Liver (tissue), 9 donors: ENCODE data around the gene STRA8. TPM values are rescaled to one million over a fixed set of nuclear protein-coding genes. Genes with fewer than 3 reads are reported as not detected.
A peak's percentile ranks its signal among the peaks of the same experiment; 100 is the strongest.

Experiments used
- DNase-seq: peaks from one replicate; pipeline ENCODE4 v3.0.0-alpha.2; 2017; ENCODE audit warnings: low spot score
- H3K27ac ChIP-seq, 2 donors: one replicate each; pipeline ENCODE4 v1.7.0; 2013; ENCODE audit warnings: inconsistent platforms in 2 of 2, low read length in 2 of 2, control low read depth in 1 of 2, low read depth in 1 of 2, mild to moderate bottlenecking in 1 of 2
- H3K27me3 ChIP-seq, 4 donors: one replicate each; pipeline versions ENCODE4 v1.6.1 to v1.7.0; 2013; ENCODE audit warnings: low read length in 3 of 4, inconsistent platforms in 1 of 4, mild to moderate bottlenecking in 1 of 4, moderate library complexity in 1 of 4; ENCODE audit not compliant: control insufficient read depth in 4 of 4, insufficient read depth in 4 of 4
- H3K36me3 ChIP-seq, 4 donors: one replicate each; pipeline versions ENCODE4 v1.6.1 to v1.7.0; 2013; ENCODE audit warnings: low read length in 3 of 4, mild to moderate bottlenecking in 3 of 4, low read depth in 1 of 4, moderate library complexity in 1 of 4; ENCODE audit not compliant: control insufficient read depth in 4 of 4, insufficient read depth in 3 of 4
- H3K4me1 ChIP-seq, 4 donors: one replicate each; pipeline versions ENCODE4 v1.6.1 to v1.7.0; 2013; ENCODE audit warnings: low read length in 3 of 4, mild to moderate bottlenecking in 3 of 4, moderate library complexity in 1 of 4; ENCODE audit not compliant: control insufficient read depth in 4 of 4, insufficient read depth in 4 of 4
- H3K4me3 ChIP-seq, 3 donors: one replicate each; pipeline versions ENCODE4 v1.6.1 to v1.7.0; 2013; ENCODE audit warnings: low read length in 3 of 3, control low read depth in 1 of 3, low read depth in 1 of 3, mild to moderate bottlenecking in 1 of 3
- H3K9ac ChIP-seq, 2 donors: one replicate each; pipeline ENCODE4 v1.7.0; 2013; ENCODE audit warnings: low read length in 2 of 2, mild to moderate bottlenecking in 2 of 2, moderate library complexity in 2 of 2, control low read depth in 1 of 2, low read depth in 1 of 2
- H3K9me3 ChIP-seq, 4 donors: one replicate each; pipeline versions ENCODE4 v1.6.1 to v1.7.0; 2013; ENCODE audit warnings: low read length in 3 of 4; ENCODE audit not compliant: control insufficient read depth in 4 of 4
- FOXA2 ChIP-seq: IDR thresholded peaks from 2 replicates; pipeline ENCODE4 v1.6.1; 2016; ENCODE audit warnings: antibody characterized with exemption
- GABPA ChIP-seq, 2 donors: IDR thresholded peaks in 1 of 2; conservative IDR thresholded peaks in 1 of 2; 2 replicates each; pipeline ENCODE4 v1.6.1; 2016; ENCODE audit warnings: antibody characterized with exemption in 2 of 2, mild to moderate bottlenecking in 1 of 2, moderate library complexity in 1 of 2
- HNF4A ChIP-seq, 2 donors: conservative IDR thresholded peaks; 2 replicates each; pipeline ENCODE4 v1.6.1; 2016; ENCODE audit warnings: antibody characterized with exemption in 2 of 2, mild to moderate bottlenecking in 2 of 2
- HNF4G ChIP-seq: IDR thresholded peaks from 2 replicates; pipeline ENCODE4 v1.6.1; 2016; ENCODE audit warnings: antibody characterized with exemption
- JUND ChIP-seq, 2 donors: IDR thresholded peaks; 2 replicates each; pipeline ENCODE4 v1.6.1; 2016; ENCODE audit warnings: antibody characterized with exemption in 2 of 2
- MAX ChIP-seq: IDR thresholded peaks from 2 replicates; pipeline ENCODE4 v1.6.1; 2016; ENCODE audit warnings: antibody characterized with exemption
- NR2F2 ChIP-seq: IDR thresholded peaks from 2 replicates; pipeline ENCODE4 v1.6.1; 2016; ENCODE audit warnings: antibody characterized with exemption
- RAD21 ChIP-seq, 2 donors: IDR thresholded peaks; 2 replicates each; pipeline ENCODE4 v1.6.1; 2016; ENCODE audit warnings: antibody characterized with exemption in 2 of 2, mild to moderate bottlenecking in 2 of 2
- TAF1 ChIP-seq: conservative IDR thresholded peaks from 2 replicates; pipeline ENCODE4 v1.6.1; 2016; ENCODE audit warnings: antibody characterized with exemption, mild to moderate bottlenecking
- YY1 ChIP-seq: IDR thresholded peaks from 2 replicates; pipeline ENCODE4 v1.6.1; 2016; ENCODE audit warnings: antibody characterized with exemption, mild to moderate bottlenecking
- WGBS: extraction: QIAGEN DNeasy Blood & Tissue Kit; methylation state at CpG from one replicate; pipeline ENCODE4 v1.1.7; 2013; 5-methylcytosine and 5-hydroxymethylcytosine counted together
- polyA plus RNA-seq, 2 donors: library from polyadenylated mRNA; stranded (reverse) in 1 of 2; unstranded in 1 of 2; fragments of 200-250 nt in 1 of 2; fragments of >200 nt in 1 of 2; fragmentation: Nextera tagmentation in 1 of 2; extraction: Ambion mirVana in 1 of 2; gene quantifications; one replicate each; pipeline versions ENCODE4 v1.2.1 to v1.2.3, GENCODE V29; 2013 to 2015
- total RNA-seq, 2 donors: library from RNA; depleted of rRNA; stranded (reverse); fragments of >200 nt; gene quantifications; one replicate each; pipeline ENCODE4 v1.2.3, GENCODE V29; 2014
- TF ChIP-seq, protein P1 (sequence below): IDR thresholded peaks from 2 replicates; pipeline ENCODE4 v1.6.1; 2016; ENCODE audit warnings: antibody characterized with exemption, mild to moderate bottlenecking
- TF ChIP-seq, protein P2 (sequence below): IDR thresholded peaks from 2 replicates; pipeline ENCODE4 v1.6.1; 2016; ENCODE audit warnings: antibody characterized with exemption
- TF ChIP-seq, protein P3 (sequence below): fragments of 150-350 bp; IDR thresholded peaks from 2 replicates; pipeline ENCODE4 v1.5.1; 2017; ENCODE audit warnings: improper control_type of control experiment, low read depth, low read length; ENCODE audit not compliant: missing input control
- donor health status: healthy.
- donor health status: healthy.
- donor health status: healthy.
- donor health status: healthy.
- donor health status: healthy.

Gene STRA8
- total and polyA plus RNA-seq, 4 donors: 0.14 TPM; not detected in 3

DNA sequence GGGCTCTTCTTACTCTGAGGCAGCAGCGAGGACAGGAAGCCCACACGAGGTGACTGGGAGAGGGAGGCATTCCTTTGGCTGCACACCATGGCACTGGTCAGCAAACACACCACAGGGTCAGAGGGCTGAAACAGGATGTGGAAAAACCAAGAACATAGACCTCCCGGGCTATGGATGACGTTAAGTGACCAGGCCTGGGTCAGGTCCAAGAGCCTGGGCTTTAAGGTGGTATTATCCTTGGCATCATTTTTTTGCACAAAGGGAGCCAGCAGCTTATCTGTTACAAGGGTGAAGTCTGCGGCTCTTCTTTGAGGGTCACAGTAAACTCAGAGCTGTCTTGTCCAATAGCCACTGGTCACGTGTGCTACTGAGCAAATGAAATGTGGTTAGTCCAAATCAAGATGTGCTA is 29.3 kb upstream of the STRA8 start:
- WGBS: 79% methylated on average over 6 of the region's 6 CpGs
- Histone ChIP-seq H3K36me3 (peaks cover 0 to 43% (median 25%) of the 10 kb centered on the region in 4 donors), H3K4me1 (peaks cover 0 to 14% (median 7%) of the 10 kb centered on the region in 4 donors), H3K9me3 (no peaks in the 10 kb centered on the region), H3K9ac (no peak overlapping the region), H3K4me3 (no peak overlapping the region), H3K27ac (no peak overlapping the region), H3K27me3 (no peaks in the 10 kb centered on the region)
- no peak for DNase-seq
- peak; percentile 64 for TF ChIP-seq NR2F2
- TF ChIP-seq, protein P1, sequence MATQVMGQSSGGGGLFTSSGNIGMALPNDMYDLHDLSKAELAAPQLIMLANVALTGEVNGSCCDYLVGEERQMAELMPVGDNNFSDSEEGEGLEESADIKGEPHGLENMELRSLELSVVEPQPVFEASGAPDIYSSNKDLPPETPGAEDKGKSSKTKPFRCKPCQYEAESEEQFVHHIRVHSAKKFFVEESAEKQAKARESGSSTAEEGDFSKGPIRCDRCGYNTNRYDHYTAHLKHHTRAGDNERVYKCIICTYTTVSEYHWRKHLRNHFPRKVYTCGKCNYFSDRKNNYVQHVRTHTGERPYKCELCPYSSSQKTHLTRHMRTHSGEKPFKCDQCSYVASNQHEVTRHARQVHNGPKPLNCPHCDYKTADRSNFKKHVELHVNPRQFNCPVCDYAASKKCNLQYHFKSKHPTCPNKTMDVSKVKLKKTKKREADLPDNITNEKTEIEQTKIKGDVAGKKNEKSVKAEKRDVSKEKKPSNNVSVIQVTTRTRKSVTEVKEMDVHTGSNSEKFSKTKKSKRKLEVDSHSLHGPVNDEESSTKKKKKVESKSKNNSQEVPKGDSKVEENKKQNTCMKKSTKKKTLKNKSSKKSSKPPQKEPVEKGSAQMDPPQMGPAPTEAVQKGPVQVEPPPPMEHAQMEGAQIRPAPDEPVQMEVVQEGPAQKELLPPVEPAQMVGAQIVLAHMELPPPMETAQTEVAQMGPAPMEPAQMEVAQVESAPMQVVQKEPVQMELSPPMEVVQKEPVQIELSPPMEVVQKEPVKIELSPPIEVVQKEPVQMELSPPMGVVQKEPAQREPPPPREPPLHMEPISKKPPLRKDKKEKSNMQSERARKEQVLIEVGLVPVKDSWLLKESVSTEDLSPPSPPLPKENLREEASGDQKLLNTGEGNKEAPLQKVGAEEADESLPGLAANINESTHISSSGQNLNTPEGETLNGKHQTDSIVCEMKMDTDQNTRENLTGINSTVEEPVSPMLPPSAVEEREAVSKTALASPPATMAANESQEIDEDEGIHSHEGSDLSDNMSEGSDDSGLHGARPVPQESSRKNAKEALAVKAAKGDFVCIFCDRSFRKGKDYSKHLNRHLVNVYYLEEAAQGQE: no peak

- Histone ChIP-seq H3K27ac (no peak overlapping the region), H3K36me3 (peaks cover 0 to 40% (median 23%) of the 10 kb centered on the region in 4 donors), H3K9me3 (no peaks in the 10 kb centered on the region), H3K9ac (no peak overlapping the region), H3K27me3 (no peaks in the 10 kb centered on the region), H3K4me3 (no peak overlapping the region), H3K4me1 (peaks cover 0 to 18% (median 11%) of the 10 kb centered on the region in 4 donors)
- DNase-seq: no peak
- 93% methylated on average over 5 of the region's 5 CpGs for WGBS
- TF ChIP-seq RAD21 (IDR thresholded peaks at IDR 0.05) (no peak), YY1 (no peak), TAF1 (no peak), JUND (IDR thresholded peaks at IDR 0.05) (no peak), HNF4G (no peak), GABPA (IDR thresholded peaks at IDR 0.05 in 1 of 2, conservative IDR thresholded peaks at IDR 0.05 in 1 of 2) (no peak), MAX (no peak), FOXA2 (no peak), HNF4A (conservative IDR thresholded peaks at IDR 0.05) (no peak)
- TF ChIP-seq, protein P2, sequence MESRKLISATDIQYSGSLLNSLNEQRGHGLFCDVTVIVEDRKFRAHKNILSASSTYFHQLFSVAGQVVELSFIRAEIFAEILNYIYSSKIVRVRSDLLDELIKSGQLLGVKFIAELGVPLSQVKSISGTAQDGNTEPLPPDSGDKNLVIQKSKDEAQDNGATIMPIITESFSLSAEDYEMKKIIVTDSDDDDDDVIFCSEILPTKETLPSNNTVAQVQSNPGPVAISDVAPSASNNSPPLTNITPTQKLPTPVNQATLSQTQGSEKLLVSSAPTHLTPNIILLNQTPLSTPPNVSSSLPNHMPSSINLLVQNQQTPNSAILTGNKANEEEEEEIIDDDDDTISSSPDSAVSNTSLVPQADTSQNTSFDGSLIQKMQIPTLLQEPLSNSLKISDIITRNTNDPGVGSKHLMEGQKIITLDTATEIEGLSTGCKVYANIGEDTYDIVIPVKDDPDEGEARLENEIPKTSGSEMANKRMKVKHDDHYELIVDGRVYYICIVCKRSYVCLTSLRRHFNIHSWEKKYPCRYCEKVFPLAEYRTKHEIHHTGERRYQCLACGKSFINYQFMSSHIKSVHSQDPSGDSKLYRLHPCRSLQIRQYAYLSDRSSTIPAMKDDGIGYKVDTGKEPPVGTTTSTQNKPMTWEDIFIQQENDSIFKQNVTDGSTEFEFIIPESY: no peak
- TF ChIP-seq, protein P3, sequence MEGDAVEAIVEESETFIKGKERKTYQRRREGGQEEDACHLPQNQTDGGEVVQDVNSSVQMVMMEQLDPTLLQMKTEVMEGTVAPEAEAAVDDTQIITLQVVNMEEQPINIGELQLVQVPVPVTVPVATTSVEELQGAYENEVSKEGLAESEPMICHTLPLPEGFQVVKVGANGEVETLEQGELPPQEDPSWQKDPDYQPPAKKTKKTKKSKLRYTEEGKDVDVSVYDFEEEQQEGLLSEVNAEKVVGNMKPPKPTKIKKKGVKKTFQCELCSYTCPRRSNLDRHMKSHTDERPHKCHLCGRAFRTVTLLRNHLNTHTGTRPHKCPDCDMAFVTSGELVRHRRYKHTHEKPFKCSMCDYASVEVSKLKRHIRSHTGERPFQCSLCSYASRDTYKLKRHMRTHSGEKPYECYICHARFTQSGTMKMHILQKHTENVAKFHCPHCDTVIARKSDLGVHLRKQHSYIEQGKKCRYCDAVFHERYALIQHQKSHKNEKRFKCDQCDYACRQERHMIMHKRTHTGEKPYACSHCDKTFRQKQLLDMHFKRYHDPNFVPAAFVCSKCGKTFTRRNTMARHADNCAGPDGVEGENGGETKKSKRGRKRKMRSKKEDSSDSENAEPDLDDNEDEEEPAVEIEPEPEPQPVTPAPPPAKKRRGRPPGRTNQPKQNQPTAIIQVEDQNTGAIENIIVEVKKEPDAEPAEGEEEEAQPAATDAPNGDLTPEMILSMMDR: no peak
These were observed 28.8 kb upstream of the STRA8 start for GRCh38 chr7:135204876-135205275.
